CD4-positive, CD25-positive, alpha-beta regulatory T cell (primary cell): ENCODE measurements around the gene SNRPD3. TPM values are rescaled to one million over a fixed set of nuclear protein-coding genes. Genes with fewer than 3 reads are reported as not detected.

Experiments
- ATAC-seq, 2 donors: fragments of 150-1000 bp; cut with Tn5 transposase; one replicate each; pipeline ENCODE4 v1.10.0; 2021; ENCODE audit warnings: low read depth in 2 of 2, moderate number of reproducible peaks in 2 of 2, moderate library complexity in 1 of 2
- DNase-seq, 3 donors: peaks; one replicate each; pipeline versions ENCODE4 v3.0.0 to v3.0.0-alpha.2; 2012 to 2022; ENCODE audit warnings: mixed read lengths in 1 of 3
- H3K27ac ChIP-seq: one replicate; pipeline ENCODE4 v1.7.0; 2013; ENCODE audit warnings: mild to moderate bottlenecking, low read length; ENCODE audit not compliant: insufficient read depth, poor library complexity, severe bottlenecking
- H3K27me3 ChIP-seq: one replicate; pipeline ENCODE4 v1.7.0; 2013; ENCODE audit warnings: low read length; ENCODE audit not compliant: control insufficient read depth, insufficient read depth
- H3K36me3 ChIP-seq: one replicate; pipeline ENCODE4 v1.7.0; 2013; ENCODE audit warnings: mild to moderate bottlenecking, low read length, moderate library complexity; ENCODE audit not compliant: control insufficient read depth, insufficient read depth
- H3K4me1 ChIP-seq: 2 replicates; pipeline ENCODE4 v1.7.0; 2013; ENCODE audit warnings: mild to moderate bottlenecking, low read length; ENCODE audit not compliant: insufficient read depth, control insufficient read depth, poor library complexity, severe bottlenecking
- H3K4me3 ChIP-seq: one replicate; pipeline ENCODE4 v1.7.0; 2013; ENCODE audit warnings: low read depth, mild to moderate bottlenecking, low read length, moderate library complexity
- H3K9me3 ChIP-seq, 2 experiments: 1 replicate in 1 of 2; 2 replicates in 1 of 2; pipeline ENCODE4 v1.7.0; 2013; ENCODE audit warnings: low read length in 2 of 2, mild to moderate bottlenecking in 1 of 2, moderate library complexity in 1 of 2; ENCODE audit not compliant: control insufficient read depth in 2 of 2
- H3K27ac Mint-ChIP-seq, 3 donors: one replicate each; pipeline ENCODE4 v1.8.0; 2020 to 2022; ENCODE audit warnings: mild to moderate bottlenecking in 3 of 3, mixed read lengths in 3 of 3, moderate library complexity in 2 of 3
- H3K27me3 Mint-ChIP-seq: one replicate; pipeline ENCODE4 v1.8.0; 2022; ENCODE audit warnings: mild to moderate bottlenecking, mixed read lengths
- H3K36me3 Mint-ChIP-seq: one replicate; pipeline ENCODE4 v1.8.0; 2020; ENCODE audit warnings: mixed read lengths
- H3K4me1 Mint-ChIP-seq, 4 donors: one replicate each; pipeline ENCODE4 v1.8.0; 2020 to 2022; ENCODE audit warnings: mixed read lengths in 4 of 4, mild to moderate bottlenecking in 1 of 4
- H3K4me3 Mint-ChIP-seq, 4 donors: one replicate each; pipeline ENCODE4 v1.8.0; 2020 to 2022; ENCODE audit warnings: mild to moderate bottlenecking in 4 of 4, mixed read lengths in 4 of 4, moderate library complexity in 3 of 4
- H3K9me3 Mint-ChIP-seq, 7 donors: one replicate each; pipeline ENCODE4 v1.8.0; 2020 to 2022; ENCODE audit warnings: mixed read lengths in 7 of 7, mild to moderate bottlenecking in 3 of 7, moderate library complexity in 2 of 7
- polyA plus RNA-seq, 4 donors: library from polyadenylated mRNA; unstranded; fragments of 300-500 nt; fragmentation: Illumina TruSeq; gene quantifications; one replicate each; pipeline ENCODE4 v1.2.3, GENCODE V29; 2021
- total RNA-seq: library from RNA; stranded (reverse); gene quantifications from one replicate; pipeline ENCODE4 v1.2.3, GENCODE V29; 2022

SNRPD3 gene
- total and polyA plus RNA-seq, 5 donors from 2014 or later = 41.0 to 101 (median 83.7) TPM

- peaks cover 16% of the 10 kb centered on the region for H3K36me3 Mint-ChIP-seq
- H3K4me1 ChIP-seq = no peaks in the 10 kb centered on the region
- H3K9me3 ChIP-seq = no peaks in the 10 kb centered on the region
- no peaks in the 10 kb centered on the region for H3K27me3 ChIP-seq
- peaks cover 0 to 5% (median 5%) of the 10 kb centered on the region in 4 donors for H3K4me1 Mint-ChIP-seq
- H3K27ac Mint-ChIP-seq = peak overlapping the region in 1 of 3 donors; percentile 16
- no peak overlapping the region for H3K4me3 Mint-ChIP-seq
- ATAC-seq = no peak
- H3K27ac ChIP-seq = no peak overlapping the region
- no peak for DNase-seq
- H3K36me3 ChIP-seq = peaks cover 20% of the 10 kb centered on the region
- no peak overlapping the region for H3K4me3 ChIP-seq
- H3K27me3 Mint-ChIP-seq = no peaks in the 10 kb centered on the region
- H3K9me3 Mint-ChIP-seq = no peaks in the 10 kb centered on the region
Measured at GRCh38 chr22:24578355-24579257, 22.8 kb downstream of the SNRPD3 start.

- H3K4me3 Mint-ChIP-seq = no peak overlapping the region
- Histone ChIP-seq H3K27ac (no peak overlapping the region), H3K4me3 (no peak overlapping the region), H3K36me3 (peaks cover 14% of the 10 kb centered on the region), H3K9me3 (no peaks in the 10 kb centered on the region), H3K27me3 (no peaks in the 10 kb centered on the region), H3K4me1 (no peaks in the 10 kb centered on the region)
- DNase-seq (no peak), ATAC-seq (no peak)
- no peaks in the 10 kb centered on the region for H3K27me3 Mint-ChIP-seq
- H3K9me3 Mint-ChIP-seq = no peaks in the 10 kb centered on the region
- no peak overlapping the region for H3K27ac Mint-ChIP-seq
- H3K4me1 Mint-ChIP-seq = peaks cover 0 to 5% (median 5%) of the 10 kb centered on the region in 4 donors
- H3K36me3 Mint-ChIP-seq = peaks cover 13% of the 10 kb centered on the region
Measured at GRCh38 chr22:24579258-24579601, 23.4 kb downstream of the SNRPD3 start.

- Mint-ChIP-seq H3K4me1 (peaks cover 0 to 5% (median 4%) of the 10 kb centered on the region in 4 donors), H3K27ac (peak overlapping the region in 1 of 3 donors; percentile 31)
Measured at GRCh38 chr22:24580276-24580675, 24.5 kb downstream of the SNRPD3 start.

GRCh38 chr22:24582056-24582814 is 26.4 kb downstream of the SNRPD3 start:
- H3K27me3 ChIP-seq = no peaks in the 10 kb centered on the region
- no peaks in the 10 kb centered on the region for H3K4me1 Mint-ChIP-seq
- H3K4me3 ChIP-seq = no peak overlapping the region
- no peaks in the 10 kb centered on the region for H3K9me3 Mint-ChIP-seq
- DNase-seq (no peak), ATAC-seq (no peak)
- H3K9me3 ChIP-seq = no peaks in the 10 kb centered on the region
- no peak overlapping the region for H3K4me3 Mint-ChIP-seq
- H3K27ac ChIP-seq = no peak overlapping the region
- H3K36me3 ChIP-seq = peaks cover 2% of the 10 kb centered on the region
- H3K27ac Mint-ChIP-seq = no peak overlapping the region
- no peaks in the 10 kb centered on the region for H3K36me3 Mint-ChIP-seq
- no peaks in the 10 kb centered on the region for H3K4me1 ChIP-seq
- no peaks in the 10 kb centered on the region for H3K27me3 Mint-ChIP-seq

More at GRCh38 chr22:24580276-24580675, 24.5 kb downstream of the SNRPD3 start:
- Histone ChIP-seq H3K9me3 (no peaks in the 10 kb centered on the region), H3K36me3 (peaks cover 6% of the 10 kb centered on the region), H3K4me3 (no peak overlapping the region), H3K27me3 (no peaks in the 10 kb centered on the region), H3K27ac (no peak overlapping the region), H3K4me1 (no peaks in the 10 kb centered on the region)
- no peaks in the 10 kb centered on the region for H3K9me3 Mint-ChIP-seq
- peaks cover 5% of the 10 kb centered on the region for H3K36me3 Mint-ChIP-seq
- ATAC-seq (no peak), DNase-seq (no peak)
- H3K27me3 Mint-ChIP-seq = no peaks in the 10 kb centered on the region
- no peak overlapping the region for H3K4me3 Mint-ChIP-seq

GRCh38 chr22:24583221-24584165 is 27.7 kb downstream of the SNRPD3 start:
- H3K9me3 ChIP-seq = no peaks in the 10 kb centered on the region
- H3K27me3 Mint-ChIP-seq = no peaks in the 10 kb centered on the region
- H3K27me3 ChIP-seq = no peaks in the 10 kb centered on the region
- no peaks in the 10 kb centered on the region for H3K4me1 ChIP-seq
- no peaks in the 10 kb centered on the region for H3K36me3 Mint-ChIP-seq
- H3K4me3 ChIP-seq = no peak overlapping the region
- no peaks in the 10 kb centered on the region for H3K36me3 ChIP-seq
- no peak overlapping the region for H3K4me3 Mint-ChIP-seq
- H3K27ac Mint-ChIP-seq = no peak overlapping the region
- DNase-seq = no peak
- no peak overlapping the region for H3K27ac ChIP-seq
- no peaks in the 10 kb centered on the region for H3K4me1 Mint-ChIP-seq
- no peaks in the 10 kb centered on the region for H3K9me3 Mint-ChIP-seq
- no peak for ATAC-seq

- DNase-seq (no peak), ATAC-seq (no peak)
- H3K27me3 Mint-ChIP-seq = no peaks in the 10 kb centered on the region
- no peaks in the 10 kb centered on the region for H3K36me3 Mint-ChIP-seq
- H3K27ac Mint-ChIP-seq = no peak overlapping the region
- H3K4me1 Mint-ChIP-seq = no peaks in the 10 kb centered on the region
- Histone ChIP-seq H3K4me3 (no peak overlapping the region), H3K27me3 (no peaks in the 10 kb centered on the region), H3K27ac (no peak overlapping the region), H3K4me1 (no peaks in the 10 kb centered on the region), H3K36me3 (no peaks in the 10 kb centered on the region), H3K9me3 (no peaks in the 10 kb centered on the region)
- no peaks in the 10 kb centered on the region for H3K9me3 Mint-ChIP-seq
- H3K4me3 Mint-ChIP-seq = no peak overlapping the region
Measured at GRCh38 chr22:24584166-24584790, 28.5 kb downstream of the SNRPD3 start.

GRCh38 chr22:24584871-24585411 is 29.1 kb downstream of the SNRPD3 start:
- Mint-ChIP-seq H3K27me3 (no peaks in the 10 kb centered on the region), H3K4me3 (no peak overlapping the region)
- no peak for ATAC-seq

More at GRCh38 chr22:24584871-24585411, 29.1 kb downstream of the SNRPD3 start:
- Histone ChIP-seq H3K4me1 (no peaks in the 10 kb centered on the region), H3K36me3 (no peaks in the 10 kb centered on the region), H3K4me3 (no peak overlapping the region), H3K27me3 (no peaks in the 10 kb centered on the region), H3K27ac (no peak overlapping the region), H3K9me3 (no peaks in the 10 kb centered on the region)
- DNase-seq = no peak
- H3K27ac Mint-ChIP-seq = no peak overlapping the region
- H3K36me3 Mint-ChIP-seq = no peaks in the 10 kb centered on the region
- no peaks in the 10 kb centered on the region for H3K4me1 Mint-ChIP-seq
- no peaks in the 10 kb centered on the region for H3K9me3 Mint-ChIP-seq
